Esophagus mucosa (tissue), 1 donor: ENCODE results near the gene RHOBTB1. TPM values are rescaled to one million over a fixed set of nuclear protein-coding genes. Genes with fewer than 3 reads are reported as not detected.

Source experiments
- ATAC-seq: fragments of 200-7000 bp; cut with Tn5 transposase; one replicate; pipeline ENCODE4 v1.9.1; 2020
- total RNA-seq: library from RNA; stranded (reverse); gene quantifications from one replicate; pipeline ENCODE4 v1.2.4, GENCODE V29; 2023
- donor health status: DM: yes; HTN: yes; CAD: no.

Gene RHOBTB1
- total RNA-seq, 1 donor from 2014 or later = 0.76 TPM

DNA sequence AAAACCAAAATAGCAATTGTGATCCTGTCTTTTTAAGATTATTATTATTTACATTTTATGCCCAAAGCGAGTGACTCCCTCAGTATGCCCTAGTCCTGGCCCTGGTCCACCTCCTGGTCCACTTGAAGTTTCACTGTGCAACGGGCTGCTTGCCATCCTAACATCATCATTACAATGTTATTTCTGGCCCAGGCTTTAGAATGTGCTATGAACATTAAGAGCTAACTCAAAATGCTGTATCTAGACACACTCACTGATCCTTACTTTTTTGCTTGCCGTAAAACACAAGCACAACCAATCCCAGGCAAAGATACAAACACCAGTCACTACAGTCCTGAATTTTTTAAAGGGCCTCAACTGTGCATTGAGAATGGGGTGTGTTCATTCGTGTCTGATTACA, 38.4 kb downstream of the RHOBTB1 start:
- no peak for ATAC-seq

GRCh38 chr10:60903096-60903495, 40.9 kb downstream of the RHOBTB1 start:
- ATAC-seq = no peak

DNA sequence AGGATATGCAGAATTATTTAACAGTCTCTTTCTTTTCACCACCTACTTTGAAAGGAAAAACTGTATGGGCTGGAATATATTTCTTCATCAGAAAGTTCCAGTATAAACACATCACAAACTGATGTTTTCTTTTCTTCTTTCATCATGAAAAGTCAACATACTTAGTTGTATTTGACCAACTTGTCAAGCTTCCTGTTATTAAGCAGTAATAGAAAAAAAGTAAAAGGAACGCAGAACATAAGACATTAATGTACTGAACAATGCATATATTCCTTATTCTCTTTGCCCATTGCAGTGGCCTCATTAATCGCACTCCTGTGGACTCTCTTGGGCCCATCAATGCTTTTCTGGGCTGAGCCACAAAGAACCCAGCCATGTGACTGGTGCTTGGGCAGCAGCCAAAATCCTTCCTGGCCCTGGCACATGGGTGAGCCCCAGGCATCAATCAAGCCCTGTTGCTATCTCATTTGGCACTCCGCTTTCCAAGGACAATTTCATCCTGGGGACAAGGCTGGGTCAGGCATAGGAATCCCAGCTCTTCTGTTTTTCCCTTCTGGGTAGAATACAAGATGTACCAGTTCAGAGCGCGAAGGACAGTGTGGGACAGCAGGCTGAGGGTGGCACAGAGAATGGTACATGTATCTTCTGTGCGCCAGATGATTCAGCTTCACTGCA, 42.3 kb downstream of the RHOBTB1 start:
- no peak for ATAC-seq

DNA sequence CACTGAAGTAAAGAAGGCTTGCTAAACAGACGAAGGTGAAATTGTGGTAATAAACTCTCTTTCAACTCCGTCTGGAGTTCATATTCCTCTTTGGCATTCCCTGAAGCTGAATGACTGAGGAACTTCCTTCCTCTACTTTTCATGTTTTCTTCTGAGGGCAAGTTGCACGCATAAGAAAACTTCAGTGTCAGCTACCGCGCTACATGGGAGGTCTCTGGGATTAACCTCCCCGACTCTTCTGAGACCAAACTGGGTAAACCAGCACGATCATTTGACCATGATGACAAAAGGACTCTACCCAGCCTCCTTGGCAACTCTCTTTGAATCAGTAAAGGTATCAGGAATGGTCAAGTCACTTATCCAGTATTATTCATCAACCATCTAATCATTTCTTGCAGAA, 44.7 kb downstream of the RHOBTB1 start:
- ATAC-seq = no peak

DNA sequence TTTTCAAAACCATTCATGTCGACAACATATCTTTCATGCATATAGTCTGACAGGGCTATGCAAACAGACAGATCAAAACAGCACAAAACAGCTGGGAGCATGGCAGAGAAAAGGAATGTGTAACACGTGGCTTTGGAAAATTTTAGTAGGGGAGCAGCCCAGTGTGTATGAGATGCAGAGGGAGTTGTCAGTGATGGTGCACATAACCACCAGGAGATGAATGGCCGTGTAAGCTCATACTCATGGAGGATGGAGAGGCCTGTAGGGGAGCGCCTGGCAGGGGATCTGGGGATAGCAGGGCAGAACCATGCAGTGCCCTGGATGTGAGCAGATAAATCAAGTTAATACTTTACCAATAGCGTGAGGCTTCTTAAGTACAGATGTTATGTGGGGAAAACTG, 45.7 kb downstream of the RHOBTB1 start:
- ATAC-seq = no peak

DNA sequence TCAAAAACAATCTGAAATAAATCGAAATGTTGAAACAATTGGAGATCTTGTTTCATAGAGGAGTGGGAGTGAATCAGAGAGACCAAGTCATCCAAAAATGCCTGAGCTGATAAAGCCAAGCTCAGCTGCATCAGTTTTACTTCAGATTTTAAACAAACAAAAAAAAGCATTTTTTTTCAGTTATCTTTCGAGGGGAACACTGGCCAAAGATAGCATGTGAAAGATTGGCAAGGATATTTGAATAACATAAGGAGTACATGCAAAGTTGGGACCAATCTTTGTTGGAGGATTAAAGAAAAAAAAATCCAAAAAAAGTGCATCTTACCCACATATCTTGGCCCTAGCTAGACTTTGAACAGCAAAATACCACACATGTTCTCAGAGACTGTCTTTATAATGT, 47.2 kb downstream of the RHOBTB1 start:
- ATAC-seq = no peak

DNA sequence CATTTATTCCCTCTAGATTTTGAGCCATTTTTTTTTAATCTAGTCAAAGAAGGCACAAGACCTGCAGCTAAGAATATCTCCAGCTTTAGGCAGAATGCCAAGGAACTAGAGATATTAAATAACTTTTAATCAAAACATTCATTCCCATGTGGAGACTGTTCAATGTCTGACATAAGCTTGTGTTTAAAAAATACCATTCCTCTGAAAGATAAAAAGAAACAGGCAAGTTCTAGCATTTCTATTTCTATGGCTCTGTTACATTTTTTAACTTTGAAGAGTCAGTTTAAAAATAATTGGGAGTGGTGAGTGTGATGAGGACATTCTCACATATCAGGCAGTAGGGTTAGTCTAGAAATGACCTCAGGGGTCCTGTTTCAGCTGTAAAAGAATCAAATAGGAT, 48.0 kb downstream of the RHOBTB1 start:
- ATAC-seq = no peak

DNA sequence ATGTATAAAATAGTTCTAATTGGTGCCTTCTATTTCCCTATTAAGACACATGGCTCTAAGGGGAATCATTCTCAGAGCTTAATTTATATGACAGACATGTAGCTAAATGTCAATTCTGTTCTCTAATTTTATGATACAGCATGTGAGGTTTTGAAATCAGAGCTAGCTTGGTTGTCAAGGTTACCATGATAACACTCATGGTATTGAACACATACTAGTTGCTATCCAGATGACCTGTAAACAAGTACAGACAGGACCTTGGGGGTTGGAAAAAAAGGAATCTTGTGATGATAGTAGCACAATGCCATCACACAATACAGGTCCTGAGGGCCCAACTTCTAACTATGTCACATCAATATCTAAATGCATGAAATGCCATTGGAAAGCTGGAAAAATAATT, 49.2 kb downstream of the RHOBTB1 start:
- ATAC-seq = no peak

DNA sequence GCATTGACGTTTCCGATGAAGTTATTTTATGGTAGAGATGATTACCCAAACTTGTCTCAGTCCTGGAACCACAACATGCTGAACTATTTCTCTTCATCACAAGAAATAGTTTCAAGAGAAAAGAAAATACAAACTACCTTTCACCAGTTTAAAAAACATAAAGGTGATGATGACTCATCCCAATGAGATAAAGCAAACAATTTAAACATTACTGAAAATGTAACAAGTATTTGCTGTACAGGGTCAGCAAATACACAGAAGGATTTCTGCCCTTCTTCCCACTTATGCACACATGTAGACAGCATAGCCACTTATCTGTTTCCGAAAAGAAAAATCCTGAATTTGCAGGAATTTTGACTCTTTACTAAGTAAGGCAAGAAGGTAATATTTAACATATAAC, 50.8 kb downstream of the RHOBTB1 start:
- no peak for ATAC-seq

DNA sequence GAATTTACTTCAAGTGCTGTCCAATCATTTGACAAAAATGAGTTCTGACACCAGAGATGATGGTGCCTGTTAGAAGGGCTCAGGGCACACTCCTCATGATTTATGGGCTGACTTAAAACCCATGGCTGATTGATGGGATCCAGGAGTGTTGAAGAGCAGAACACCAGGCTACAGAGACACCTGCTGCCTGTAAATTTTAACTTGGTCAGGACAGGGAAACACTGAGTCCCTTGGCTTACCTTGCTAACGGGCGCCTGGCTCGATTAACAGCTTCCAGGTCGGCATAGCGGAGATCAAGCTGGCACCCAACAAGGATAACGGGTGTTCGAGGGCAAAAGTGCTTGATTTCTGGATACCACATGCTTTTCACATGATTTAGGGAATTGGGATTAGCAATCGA, 51.4 kb downstream of the RHOBTB1 start:
- no peak for ATAC-seq

GRCh38 chr10:60890811-60891210, 53.2 kb downstream of the RHOBTB1 start:
- ATAC-seq = no peak

GRCh38 chr10:60883187-60883586, 60.8 kb downstream of the RHOBTB1 start:
- peak; percentile 39 for ATAC-seq

- ATAC-seq = peak; percentile 18
These were observed 65.8 kb downstream of the RHOBTB1 start for GRCh38 chr10:60878224-60878623.

GRCh38 chr10:60877777-60878120, 66.2 kb downstream of the RHOBTB1 start:
- no peak for ATAC-seq

- ATAC-seq = no peak
These were observed 66.8 kb downstream of the RHOBTB1 start for GRCh38 chr10:60877061-60877776.

DNA sequence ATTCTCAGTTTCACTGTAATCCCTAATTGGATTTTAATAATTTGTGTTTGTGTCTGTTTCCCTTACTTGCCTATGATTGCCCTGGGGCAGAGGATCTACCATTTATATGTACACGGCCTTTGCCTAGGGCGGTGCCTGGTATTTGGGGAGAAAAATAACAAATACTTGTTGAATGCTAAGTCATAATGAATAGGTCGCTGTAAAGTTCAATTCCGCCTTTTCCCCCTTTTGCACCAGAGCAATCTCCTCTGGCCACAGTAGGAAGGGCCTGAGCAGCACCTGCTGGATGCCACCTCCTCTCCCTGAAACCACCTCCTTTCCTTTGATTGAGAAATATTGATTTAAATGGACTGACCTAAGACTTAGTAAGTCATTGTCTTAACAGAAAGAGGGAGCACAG, 70.2 kb downstream of the RHOBTB1 start:
- ATAC-seq = no peak

DNA sequence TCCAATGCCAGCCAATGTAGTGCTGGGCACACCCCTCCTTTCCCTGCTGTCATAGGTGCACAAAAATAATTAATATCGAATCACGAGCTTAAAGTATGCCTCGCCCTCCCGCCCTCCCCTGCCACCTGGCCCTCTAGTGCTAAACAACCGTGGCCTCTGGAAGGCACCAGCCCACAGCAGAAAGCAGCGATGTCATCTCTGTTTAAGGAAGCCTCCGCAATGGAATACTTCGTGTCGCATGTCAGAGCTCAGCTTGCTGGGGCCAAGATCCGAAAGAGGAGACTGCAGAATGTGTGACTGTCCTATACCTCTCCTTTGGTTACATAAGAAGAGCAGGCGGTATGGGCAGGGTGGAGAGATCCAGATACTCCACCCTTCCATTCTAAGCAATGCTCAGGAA, 71.5 kb downstream of the RHOBTB1 start:
- ATAC-seq = no peak

GRCh38 chr10:60871215-60871614, 72.8 kb downstream of the RHOBTB1 start:
- no peak for ATAC-seq

- ATAC-seq = no peak
These were observed 73.2 kb downstream of the RHOBTB1 start for GRCh38 chr10:60870803-60871202.

GRCh38 chr10:60870416-60870728, 73.6 kb downstream of the RHOBTB1 start:
- ATAC-seq = no peak

GRCh38 chr10:60869652-60870415, 74.2 kb downstream of the RHOBTB1 start:
- ATAC-seq = no peak

DNA sequence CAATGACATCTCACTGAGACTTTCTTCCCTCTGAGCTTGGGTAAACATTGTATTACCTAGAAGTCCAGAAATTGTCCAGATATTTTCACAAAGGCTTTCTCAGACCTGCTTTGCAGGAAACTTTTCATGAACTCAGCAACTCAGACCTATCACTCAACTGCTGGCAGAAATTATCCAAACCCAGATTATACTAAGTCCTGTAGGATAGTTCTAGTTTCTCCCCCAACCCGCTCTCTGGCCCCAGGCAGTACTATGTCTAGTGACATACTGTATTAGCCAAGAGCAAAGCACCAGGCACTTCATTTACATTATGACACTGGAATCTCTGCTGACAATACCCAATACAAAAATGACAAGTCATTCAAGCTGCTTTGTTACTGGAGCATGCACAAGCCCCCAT, 75.0 kb downstream of the RHOBTB1 start:
- no peak for ATAC-seq

GRCh38 chr10:60865198-60865783, 78.7 kb downstream of the RHOBTB1 start:
- ATAC-seq = no peak

DNA sequence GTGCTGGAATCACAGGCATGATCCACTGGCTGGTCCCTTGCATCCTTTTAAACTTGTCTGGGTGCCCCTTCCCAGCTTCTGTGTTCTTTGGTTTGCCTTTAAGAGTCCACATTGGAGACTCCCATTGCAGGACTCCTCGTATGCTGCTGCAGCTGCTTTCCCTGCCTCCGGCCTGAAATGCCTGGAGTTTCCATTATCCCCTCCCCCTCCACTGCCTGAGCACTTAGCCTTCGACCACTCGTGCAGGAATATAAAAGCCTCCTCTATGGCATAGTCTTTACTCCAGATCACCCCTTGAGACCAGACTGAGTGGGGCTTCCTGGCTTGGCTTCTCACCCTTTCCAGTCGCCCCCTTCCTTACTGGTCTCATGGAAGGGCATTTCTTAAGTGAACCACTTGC, 80.2 kb downstream of the RHOBTB1 start:
- no peak for ATAC-seq
